Kidney (tissue), 14 donors: ENCODE measurements around the gene GTPBP8. TPM values are rescaled to one million over a fixed set of nuclear protein-coding genes. Genes with fewer than 3 reads are reported as not detected.

Experiments used
- DNase-seq, 5 donors: peaks; one replicate each; pipeline ENCODE4 v3.0.0-alpha.2; 2013 to 2020
- FAIRE-seq: peaks from 2 replicates; lab custom pipeline; 2012; peaks lifted over from hg19 to GRCh38; lab: Jason Lieb, UNC
- H3K27ac ChIP-seq, 2 donors: one replicate each; pipeline ENCODE4 v1.7.0; 2013; ENCODE audit warnings: low read depth in 2 of 2, low read length in 2 of 2, inconsistent platforms in 1 of 2
- H3K27me3 ChIP-seq: one replicate; pipeline ENCODE4 v1.7.1; 2013; ENCODE audit warnings: low read length, inconsistent platforms; ENCODE audit not compliant: control insufficient read depth, insufficient read depth
- H3K36me3 ChIP-seq, 3 donors: one replicate each; pipeline versions ENCODE4 v1.7.0 to v1.7.1; 2013; ENCODE audit warnings: low read length in 3 of 3, control low read depth in 1 of 3, inconsistent platforms in 1 of 3; ENCODE audit not compliant: insufficient read depth in 3 of 3, control insufficient read depth in 2 of 3
- H3K4me1 ChIP-seq, 3 donors: one replicate each; pipeline versions ENCODE4 v1.7.0 to v1.7.1; 2013; ENCODE audit warnings: low read length in 3 of 3, inconsistent platforms in 1 of 3, low read depth in 1 of 3; ENCODE audit not compliant: control insufficient read depth in 2 of 3, insufficient read depth in 2 of 3
- H3K4me3 ChIP-seq, 3 donors: one replicate each; pipeline versions ENCODE4 v1.7.0 to v1.8.1; 2013; ENCODE audit warnings: low read length in 3 of 3, control low read depth in 1 of 3, inconsistent platforms in 1 of 3
- H3K9ac ChIP-seq, 3 donors: one replicate each; pipeline versions ENCODE4 v1.7.0 to v1.7.1; 2013; ENCODE audit warnings: low read length in 3 of 3, control low read depth in 1 of 3, inconsistent platforms in 1 of 3
- H3K9me3 ChIP-seq, 3 donors: one replicate each; pipeline versions ENCODE4 v1.7.0 to v1.7.1; 2013; ENCODE audit warnings: low read length in 3 of 3, control low read depth in 1 of 3, inconsistent platforms in 1 of 3; ENCODE audit not compliant: control insufficient read depth in 2 of 3, insufficient read depth in 1 of 3
- CTCF ChIP-seq: IDR thresholded peaks from 3 replicates; pipeline ENCODE4 v1.5.1; 2012; ENCODE audit warnings: mild to moderate bottlenecking, moderate library complexity, borderline replicate concordance; ENCODE audit not compliant: insufficient read depth; ENCODE audit errors: extremely low read depth
- intact Hi-C: fragments of 100-400 bp; cut with DNase I; formaldehyde crosslinking; loops from one replicate; pipeline ENCODE4 v1.11.1; 2022
- polyA plus RNA-seq: library from polyadenylated mRNA; stranded (reverse); fragments of 350-450 nt; fragmentation: Illumina TruSeq; extraction: RNeasy Lipid Tissue Mini Kit (QIAGEN cat#74804); gene quantifications from one replicate; pipeline ENCODE4 v1.2.3, GENCODE V29; 2014; ENCODE audit warnings: low read depth, low replicate concordance; ENCODE audit not compliant: insufficient read depth
- total RNA-seq: library from RNA; stranded (reverse); fragmentation: NEBNext Ultra II Directional; extraction: Animal tissue kit (Norgen Biotek cat#: 25700); gene quantifications from one replicate; pipeline ENCODE4 v1.2.1, GENCODE V29; 2021
- donor health status: control.
- donor health status: control.
- donor health status: control.
- donor health status: control.
- donor health status: control.
- donor health status: DM: yes; HTN: yes; CAD: no.
- donor health status: Normal renal cell carcinoma (clear cell type).

Gene GTPBP8
- total and polyA plus RNA-seq, 2 donors from 2014 or later: 11.0 to 13.7 TPM

GRCh38 chr3:113005611-113006010 is 14.8 kb downstream of the GTPBP8 start:
- Histone ChIP-seq H3K36me3 (peaks cover 18 to 52% (median 38%) of the 10 kb centered on the region in 3 donors), H3K27me3 (no peaks in the 10 kb centered on the region), H3K4me3 (no peak overlapping the region), H3K27ac (no peak overlapping the region), H3K4me1 (no peaks in the 10 kb centered on the region), H3K9ac (no peak overlapping the region), H3K9me3 (no peaks in the 10 kb centered on the region)
- FAIRE-seq: no peak
- no peak for TF ChIP-seq CTCF
- DNase-seq: no peak
- intact Hi-C loops: no loop called here

GRCh38 chr3:113006359-113007056 is 15.7 kb downstream of the GTPBP8 start:
- H3K36me3 ChIP-seq: peaks cover 18 to 48% (median 37%) of the 10 kb centered on the region in 3 donors

DNA sequence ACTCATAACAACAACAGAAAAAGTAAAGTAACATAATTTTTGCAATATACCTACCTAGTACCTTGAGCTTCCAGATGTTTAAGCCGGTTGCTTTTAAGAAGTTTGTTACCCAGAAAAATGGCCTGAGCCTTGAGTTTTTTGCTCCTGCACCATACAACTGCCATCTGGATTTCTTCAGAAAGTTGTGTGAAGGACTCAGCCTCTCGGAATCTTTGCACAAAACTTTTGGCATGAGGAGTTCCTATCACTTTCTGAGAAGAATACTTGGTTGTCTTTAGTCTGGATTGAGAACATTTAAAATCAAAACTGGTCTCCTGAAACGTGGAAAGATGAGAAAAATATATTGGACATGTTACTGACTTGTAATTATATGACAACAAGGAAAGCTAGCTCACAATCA is 17.3 kb downstream of the GTPBP8 start:
- FAIRE-seq (no peak), DNase-seq (no peak)
- intact Hi-C loops: no loop called here
- no peak for TF ChIP-seq CTCF
- H3K9ac ChIP-seq: no peak overlapping the region
- no peak overlapping the region for H3K4me3 ChIP-seq
- H3K4me1 ChIP-seq: no peaks in the 10 kb centered on the region
- H3K36me3 ChIP-seq: peaks cover 13 to 55% (median 34%) of the 10 kb centered on the region in 3 donors
- no peaks in the 10 kb centered on the region for H3K27me3 ChIP-seq
- no peaks in the 10 kb centered on the region for H3K9me3 ChIP-seq
- no peak overlapping the region for H3K27ac ChIP-seq

More at GRCh38 chr3:113006359-113007056, 15.7 kb downstream of the GTPBP8 start:
- H3K9me3 ChIP-seq: no peaks in the 10 kb centered on the region
- intact Hi-C loops: no loop called here
- H3K27ac ChIP-seq: no peak overlapping the region
- H3K27me3 ChIP-seq: no peaks in the 10 kb centered on the region
- DNase-seq (no peak), FAIRE-seq (no peak)
- no peak overlapping the region for H3K4me3 ChIP-seq
- no peak overlapping the region for H3K9ac ChIP-seq
- no peaks in the 10 kb centered on the region for H3K4me1 ChIP-seq
- TF ChIP-seq CTCF: no peak
